ENCODE measurements around the gene DPP10.

The DPP10 gene

DNA sequence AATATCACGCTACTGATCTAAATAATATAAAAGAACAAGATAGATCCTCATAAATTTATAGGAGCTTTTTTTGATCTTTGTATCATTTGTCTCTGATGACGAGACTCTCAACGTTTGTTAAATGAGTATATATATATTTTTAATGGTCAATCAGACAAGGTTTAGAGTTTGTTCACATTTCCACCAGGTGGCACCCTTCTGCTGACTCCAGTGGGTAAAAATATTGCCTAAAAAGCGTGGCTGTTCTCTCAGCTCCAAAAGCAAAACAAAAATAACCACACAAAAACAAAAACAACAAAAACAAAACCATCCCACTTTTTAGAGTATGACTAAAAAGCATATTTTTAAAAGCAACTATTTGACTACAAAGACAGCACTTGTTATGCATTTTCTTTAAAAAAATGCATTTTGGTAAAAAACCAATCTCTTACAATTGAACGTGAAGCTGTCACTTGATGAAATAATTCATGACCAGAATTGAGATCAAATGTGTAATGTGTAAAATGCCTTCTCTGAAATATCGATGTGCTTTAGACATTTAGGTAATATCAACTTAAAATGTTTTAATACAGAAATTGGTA, 723.2 kb downstream of the DPP10 start:
- DNase-seq: no peak

DNA sequence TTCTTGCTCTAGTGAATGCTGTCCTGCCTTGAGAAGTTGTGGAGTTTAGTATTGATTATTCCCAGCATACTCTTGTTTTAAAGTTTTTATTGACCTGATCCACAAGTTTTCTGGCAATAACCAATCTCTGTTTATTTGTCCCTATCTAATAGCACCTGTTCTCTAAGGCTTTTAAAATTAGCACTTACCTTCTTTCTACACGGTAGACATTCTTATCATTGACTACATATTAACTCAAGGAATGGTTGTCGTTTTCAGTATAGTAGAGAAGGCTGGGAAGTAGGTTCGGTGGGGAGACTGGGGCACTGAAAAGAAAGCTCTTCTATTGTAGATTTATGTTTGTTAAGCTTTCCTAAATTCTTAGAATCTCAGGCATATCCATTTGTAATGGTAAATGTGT, 726.0 kb downstream of the DPP10 start:
- DNase-seq: no peak

DNA sequence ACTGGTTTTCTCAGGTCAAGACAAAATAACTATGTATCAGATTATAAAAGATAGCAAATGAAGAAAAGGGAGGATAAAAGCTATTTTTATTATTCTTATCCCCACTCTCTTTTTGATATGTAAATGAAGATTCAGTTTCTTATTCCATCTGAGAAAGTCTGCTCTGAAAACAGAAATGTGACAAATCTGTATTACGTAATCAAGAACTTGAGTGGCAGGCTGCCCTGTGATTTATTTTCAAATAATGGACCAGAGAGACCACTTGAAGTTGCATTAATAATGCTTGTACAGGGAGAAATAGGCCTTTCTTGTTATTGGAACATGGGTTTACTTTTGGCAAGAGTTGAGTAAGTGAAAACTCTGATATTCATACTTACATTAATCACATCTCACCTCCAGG, 727.4 kb downstream of the DPP10 start:
- no peak for DNase-seq

DNA sequence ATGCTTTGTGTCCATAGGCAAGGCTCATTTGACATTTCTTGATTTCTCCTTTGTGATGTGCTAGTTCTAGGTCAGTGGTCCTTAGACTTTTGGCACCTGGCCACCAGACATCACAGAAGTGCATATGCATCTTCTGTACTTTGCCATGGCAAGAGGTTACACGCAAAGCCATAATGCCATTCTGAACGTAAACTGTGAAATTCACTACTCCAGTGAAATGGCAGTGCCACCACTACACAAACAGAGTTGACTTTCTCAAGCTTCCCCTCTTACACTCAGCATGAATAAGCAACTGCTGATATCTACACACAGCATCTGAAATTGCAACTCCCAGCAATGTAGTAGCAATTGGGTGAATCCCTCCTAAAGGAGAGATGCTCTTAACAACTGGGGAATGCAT, 729.3 kb downstream of the DPP10 start:
- no peak for DNase-seq

DNA sequence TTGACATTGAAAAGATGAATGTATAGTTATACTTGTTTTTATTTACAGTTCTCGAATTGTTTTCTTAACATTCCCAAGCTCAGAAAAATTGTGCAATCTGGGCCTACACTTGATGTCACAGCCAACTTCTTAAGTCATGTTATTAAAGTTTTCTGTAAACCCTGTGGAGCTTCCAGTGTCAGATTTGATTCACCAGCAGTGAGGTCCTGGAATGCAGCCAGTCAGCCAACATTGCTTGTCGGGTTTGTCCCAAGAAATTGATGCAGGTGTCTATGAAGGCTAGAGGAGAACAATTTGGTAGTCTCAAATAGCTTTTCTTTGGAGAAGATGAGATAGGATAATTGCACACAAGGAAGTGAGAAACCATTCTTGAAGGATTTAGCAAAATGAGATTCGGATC, 732.2 kb downstream of the DPP10 start:
- no peak for DNase-seq

DNA sequence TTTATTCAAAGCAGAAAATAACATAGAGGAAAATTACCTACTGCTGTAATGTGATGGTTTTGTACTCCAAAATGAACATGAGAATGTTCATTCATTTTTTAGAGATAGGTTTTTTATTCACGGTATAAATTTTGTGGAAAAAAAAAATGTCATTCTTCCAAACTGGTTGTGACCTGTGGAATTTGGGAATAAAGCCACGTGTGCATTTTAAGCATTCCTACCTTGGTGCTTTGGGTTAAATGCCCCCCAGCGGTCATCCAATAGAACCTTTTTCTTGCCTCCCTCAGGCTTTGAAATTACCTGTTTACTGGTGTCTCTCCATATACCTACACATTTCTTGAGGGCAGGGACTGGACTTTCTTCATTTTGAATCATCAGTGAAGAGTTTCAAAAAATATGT, 740.7 kb downstream of the DPP10 start:
- DNase-seq: no peak

DNA sequence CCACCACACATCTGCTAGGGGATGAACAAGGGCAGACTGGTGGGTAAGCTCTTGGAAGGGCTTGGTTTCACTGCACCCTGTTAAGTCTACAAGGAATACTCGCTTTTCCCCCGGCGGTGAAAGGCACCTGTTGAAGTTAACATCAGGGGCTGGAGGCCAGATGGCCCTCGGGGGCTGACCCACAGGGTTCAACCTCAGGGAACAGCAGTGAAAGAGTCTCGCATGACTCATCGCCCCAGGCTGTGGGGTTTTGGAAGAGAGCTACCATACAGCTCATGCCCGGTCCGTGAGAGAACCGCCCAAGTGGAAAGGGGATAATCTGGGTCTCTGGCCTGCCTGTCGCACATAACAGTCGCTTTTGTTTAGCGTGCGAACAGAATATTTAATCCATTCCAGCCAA, 748.0 kb downstream of the DPP10 start:
- DNase-seq: no peak

DNA sequence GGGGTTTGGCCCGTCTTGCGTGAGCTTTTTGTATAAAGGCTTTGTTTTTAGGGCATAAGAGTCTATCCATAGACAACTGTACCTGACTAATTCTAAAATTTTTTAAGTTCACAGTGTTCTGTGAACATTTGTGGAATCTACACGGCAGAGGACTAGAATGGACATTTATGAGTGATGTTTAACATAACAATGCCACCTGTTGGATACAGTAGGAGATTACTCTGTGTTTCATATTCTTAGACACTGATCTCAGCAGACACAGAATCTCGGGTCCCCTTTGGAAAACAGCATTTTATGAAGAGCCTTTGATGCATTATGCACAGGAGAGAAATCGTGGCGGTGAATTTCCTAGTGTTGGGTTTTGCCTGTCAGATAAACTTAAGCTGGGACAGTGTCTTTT, 752.2 kb downstream of the DPP10 start:
- DNase-seq: no peak

DNA sequence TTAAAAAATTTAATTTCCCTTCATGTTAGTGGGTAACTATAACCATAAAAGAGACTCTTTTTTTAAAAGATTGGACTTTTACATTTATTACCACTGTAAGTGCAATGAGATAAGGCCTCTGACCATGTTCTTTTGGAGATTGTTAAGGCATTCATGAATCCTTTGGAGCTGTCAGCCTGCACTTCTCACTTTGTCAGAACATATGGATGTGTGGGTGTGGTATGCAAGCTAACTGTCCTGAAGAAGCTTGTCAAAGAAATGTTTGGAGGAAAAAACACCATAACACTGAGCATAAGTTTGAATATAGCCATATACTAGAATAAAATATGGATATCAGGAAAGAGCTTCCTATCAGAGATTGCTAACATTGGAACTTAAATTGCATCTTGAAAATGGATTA, 754.1 kb downstream of the DPP10 start:
- no peak for DNase-seq

DNA sequence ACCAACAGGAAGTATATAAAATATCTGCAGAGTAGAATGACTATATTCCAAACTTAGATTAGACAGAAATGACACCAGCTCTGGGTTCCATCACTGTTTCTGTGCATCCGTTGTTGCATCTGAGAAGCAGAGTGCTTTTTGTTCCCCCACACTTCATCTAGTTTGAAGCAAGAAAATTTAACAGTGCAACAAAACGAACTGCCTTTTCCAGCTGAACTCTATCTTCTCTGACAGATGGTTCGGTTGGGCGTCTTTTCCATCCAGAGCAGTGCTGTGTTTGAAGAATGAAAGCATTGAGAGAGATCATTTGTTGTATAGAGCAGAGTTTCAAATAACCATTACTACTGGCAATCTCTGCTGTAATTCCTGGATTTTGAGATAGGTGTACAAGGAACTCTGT, 757.5 kb downstream of the DPP10 start:
- no peak for DNase-seq

DNA sequence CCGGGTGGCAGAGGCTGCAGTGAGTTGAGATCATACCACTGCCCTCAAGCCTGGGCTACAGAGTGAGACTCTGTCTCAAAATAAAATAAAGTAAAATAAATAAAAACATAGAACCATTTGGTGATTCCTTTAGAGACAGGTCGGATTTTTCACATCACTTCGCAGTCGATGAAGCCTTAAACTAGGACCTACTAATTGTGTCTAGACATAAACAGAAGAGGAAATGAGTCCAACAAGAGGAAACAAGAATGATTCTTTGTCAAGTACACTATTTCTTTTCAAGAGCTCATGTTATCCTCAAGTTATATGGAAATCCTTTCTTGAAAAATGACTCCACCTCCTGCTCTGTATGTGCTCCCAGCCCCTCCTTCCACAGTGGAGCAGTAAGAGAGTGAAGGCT, 758.9 kb downstream of the DPP10 start:
- no peak for DNase-seq

DNA sequence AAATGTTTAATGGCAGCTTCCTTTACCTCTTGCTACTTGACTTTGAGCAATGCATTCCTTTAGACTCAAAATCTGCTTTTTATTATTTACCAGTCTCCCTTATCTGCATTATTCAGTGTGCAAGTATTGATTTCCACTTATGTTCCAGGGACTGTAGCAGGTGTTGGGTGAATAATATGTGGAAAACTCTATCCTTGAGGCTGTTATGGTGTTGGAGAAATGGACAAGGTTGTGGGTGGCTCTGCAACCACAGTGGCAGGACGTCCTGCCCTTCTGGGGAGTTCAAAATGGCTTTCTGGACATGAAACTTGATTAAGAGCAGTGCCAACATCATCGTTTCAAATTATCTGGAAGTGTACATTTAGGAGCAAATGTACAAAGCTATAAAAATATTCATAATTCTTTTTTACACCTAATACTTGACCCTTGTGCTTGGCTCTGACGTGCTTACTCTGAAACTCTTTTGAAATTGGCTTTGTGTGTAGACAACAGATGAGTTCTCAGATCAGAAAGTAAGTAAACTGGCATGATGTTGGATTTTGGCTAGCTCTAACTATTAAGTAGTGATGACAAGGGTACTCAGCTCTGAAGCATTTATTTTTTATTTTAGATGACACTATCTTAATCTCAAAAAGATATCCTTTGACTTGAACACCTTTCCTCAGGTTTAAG, 766.2 kb downstream of the DPP10 start:
- no peak for DNase-seq

DNA sequence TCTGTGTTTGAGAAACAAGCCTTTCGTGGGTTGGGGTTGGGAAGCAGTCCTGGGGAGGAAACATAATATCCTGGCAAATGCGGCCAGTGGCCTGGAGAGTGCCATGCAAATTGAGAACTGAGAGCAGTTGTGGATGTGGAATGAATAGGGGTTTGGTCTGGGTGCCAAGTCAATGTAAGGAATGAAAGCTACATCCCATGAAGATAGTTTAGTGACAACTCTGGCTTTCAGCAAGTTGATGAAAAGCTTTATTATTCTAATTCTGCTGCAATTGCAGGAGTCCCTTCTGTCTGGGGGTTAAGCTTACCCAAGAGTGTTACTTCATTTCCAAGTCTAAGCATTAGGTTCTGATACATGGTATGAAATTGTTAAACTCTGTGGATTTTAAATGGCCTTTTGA, 771.6 kb downstream of the DPP10 start:
- no peak for DNase-seq

DNA sequence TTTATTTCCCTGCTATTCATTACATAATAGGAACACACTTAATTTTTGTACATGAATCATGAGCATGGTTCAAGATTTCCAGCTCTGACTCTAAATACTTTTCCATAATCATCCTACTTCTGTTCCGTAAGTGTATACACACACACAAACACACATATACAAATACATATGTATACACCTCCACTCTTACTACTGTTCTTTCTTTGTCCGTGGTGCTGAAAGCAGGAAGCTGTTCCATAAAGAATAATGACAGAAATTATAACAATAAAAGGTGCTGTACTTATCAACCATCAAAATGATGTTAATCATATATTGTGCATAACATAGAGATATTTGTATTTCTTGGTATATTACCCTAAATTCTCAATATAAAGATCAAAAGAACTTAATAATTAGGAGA, 776.9 kb downstream of the DPP10 start:
- no peak for DNase-seq

DNA sequence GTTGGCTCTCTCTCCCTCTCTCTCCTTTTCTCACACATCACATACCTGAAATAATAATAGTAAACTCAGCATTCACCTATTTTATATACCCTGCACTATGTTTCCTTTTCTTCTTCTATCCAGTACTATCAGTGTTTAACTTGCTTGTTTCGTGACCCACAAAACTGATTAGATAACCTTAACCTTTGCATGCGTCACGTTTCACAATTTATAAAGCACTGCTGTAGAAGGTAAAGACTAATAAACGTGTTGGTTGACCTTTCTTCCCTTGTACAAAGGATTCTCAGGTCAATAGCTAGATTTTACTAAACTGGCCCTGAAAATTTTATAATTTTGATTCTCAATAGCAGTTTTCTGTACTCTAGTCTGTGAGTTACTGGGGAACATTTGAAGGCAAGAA, 791.7 kb downstream of the DPP10 start:
- no peak for DNase-seq

DNA sequence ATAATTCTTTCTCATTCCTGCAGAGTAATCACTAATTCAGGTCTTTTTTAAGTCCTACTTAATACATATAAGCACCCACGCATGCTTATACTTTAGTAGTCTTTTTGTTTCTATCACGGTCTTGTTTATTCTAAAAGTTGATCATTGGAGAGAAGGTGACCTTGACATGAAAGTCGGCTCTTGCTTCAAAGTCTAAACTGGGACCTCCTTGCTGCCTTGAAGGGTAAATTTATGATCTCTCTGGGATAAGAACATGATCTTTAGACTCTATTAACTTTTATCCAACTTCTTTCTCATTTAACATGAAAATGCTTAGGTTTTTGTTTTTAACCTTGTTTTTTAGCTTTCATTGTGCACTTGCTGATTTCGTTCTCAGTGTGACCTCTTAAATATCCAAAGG, 792.3 kb downstream of the DPP10 start:
- DNase-seq: no peak

DNA sequence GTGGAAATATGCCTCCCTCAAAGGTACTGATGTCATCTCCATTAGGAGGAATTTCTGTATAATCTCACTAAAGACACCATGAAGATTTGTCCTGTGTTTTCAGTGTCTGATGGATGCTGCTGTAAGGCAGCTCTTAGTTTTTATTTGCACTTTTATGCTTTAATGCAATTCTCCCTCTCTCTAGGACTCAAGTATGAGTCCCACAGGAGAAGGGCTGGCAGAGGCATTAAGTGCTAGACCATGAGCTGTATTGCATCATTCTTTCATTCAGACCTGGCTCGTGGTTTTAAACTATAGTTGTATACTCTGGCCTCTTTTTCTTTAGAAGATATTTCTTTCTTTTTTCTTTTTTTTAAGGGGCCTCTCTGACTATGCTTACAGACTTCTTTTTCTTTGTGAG, 805.6 kb downstream of the DPP10 start:
- no peak for DNase-seq

DNA sequence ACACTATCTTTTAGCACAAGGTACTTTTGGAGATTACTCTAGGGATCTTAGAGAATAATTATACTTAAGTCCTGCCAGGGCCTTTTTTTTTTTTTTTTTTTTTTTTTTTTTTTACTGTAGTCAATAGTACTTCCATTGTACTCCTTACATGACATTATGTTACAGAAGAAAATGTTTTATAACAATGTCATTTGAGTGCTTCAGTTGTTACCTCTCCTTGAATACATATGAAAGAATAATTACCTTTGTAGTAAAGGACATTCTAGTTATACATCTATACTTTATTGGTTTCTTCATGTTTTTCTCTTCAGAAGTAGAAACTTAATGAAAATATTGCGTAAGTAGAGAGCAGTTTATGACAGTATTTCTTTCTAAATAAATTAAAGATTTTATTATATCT, 834.9 kb downstream of the DPP10 start:
- DNase-seq: no peak

DNA sequence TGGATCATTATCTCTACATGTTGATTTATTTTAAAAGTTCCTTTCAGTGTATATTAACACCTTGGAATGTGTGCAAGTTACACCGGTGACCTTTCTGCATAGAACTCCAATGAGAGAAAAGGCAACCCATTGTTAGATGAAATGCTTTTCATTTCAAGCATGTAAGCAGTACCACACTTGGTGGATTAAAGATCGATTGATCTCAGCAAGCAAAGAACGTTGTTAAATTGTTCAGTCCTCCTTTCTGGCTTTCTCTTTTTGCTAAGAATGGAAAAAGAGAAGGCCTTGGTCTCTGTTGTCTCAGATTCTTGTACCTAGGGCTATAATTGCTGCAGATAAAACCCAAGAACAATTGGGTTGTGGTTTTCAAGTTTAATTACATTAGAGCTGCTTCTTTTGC, 843.0 kb downstream of the DPP10 start:
- DNase-seq: no peak

DNA sequence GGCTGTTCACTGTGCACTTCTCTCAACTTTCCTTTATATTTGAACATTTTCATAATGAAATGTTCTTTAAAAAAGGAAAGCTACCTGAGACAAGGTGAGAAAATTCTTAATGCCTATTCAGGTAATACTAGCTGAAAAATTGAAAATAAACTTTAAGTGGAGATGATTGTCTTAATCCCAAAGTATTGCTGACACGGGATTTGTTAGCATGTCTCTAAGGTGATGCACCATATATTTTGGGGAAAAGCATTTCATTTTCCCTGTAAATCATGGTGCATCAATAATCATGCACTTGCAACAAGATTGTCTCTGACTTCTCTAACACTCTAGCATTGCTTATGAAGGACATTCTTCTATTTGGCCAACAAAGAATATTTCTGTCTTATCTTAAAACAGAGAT, 848.0 kb downstream of the DPP10 start:
- DNase-seq: no peak

DNA sequence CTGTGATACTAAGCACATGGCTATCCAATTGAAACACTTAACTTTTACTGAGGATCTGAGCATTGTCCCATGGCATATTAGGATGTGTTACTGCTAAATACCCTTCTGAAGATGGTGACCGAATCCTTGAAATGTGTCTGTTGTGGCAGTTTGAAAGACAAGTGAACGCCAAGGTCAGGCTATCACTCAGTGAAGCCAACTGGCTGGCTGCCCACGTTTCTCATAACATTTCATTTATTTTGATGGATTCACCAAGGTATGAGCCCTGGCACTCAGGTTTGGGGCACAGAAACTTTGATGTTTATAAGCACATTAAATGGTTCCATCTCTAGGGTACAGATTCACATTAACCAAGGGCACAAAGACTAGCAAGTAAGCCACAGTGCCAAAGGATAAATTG, 850.3 kb downstream of the DPP10 start:
- DNase-seq: no peak

DNA sequence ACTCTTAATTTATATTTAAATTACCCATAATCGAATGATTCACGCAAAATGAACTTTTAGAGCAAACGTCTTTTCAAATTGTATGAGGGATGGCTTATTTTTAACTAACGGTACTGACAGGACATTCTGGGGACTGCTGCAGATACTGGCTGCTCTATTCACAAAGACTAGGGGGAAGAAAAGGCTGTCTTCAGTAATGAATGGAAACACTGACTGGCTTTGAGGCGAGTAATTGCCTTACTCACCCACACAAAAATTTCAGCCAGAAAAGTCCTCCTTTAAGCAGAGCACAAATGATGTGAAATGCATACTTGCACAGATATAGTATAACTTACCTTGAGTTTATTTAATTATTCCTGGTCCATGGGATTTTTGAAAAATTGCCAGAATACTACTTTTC, 852.6 kb downstream of the DPP10 start:
- no peak for DNase-seq

DNA sequence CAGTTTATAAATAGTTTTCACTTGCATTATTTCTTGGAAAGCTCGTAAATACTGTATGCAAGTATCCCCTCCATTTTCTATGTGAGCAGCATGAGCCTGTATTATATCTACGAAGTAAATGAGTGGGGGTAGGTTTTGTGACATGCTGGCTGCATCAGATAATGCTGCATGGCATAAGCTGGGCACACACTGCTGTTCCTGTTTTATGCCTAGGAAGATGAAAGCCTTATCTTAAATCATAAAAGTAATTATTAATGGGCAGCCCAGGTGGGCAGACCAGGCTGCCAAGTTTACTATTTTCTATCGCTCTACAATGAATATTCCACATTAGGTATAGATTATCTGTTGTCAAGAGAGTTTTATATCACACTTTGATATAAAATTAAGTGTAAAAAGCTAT, 854.6 kb downstream of the DPP10 start:
- no peak for DNase-seq

DNA sequence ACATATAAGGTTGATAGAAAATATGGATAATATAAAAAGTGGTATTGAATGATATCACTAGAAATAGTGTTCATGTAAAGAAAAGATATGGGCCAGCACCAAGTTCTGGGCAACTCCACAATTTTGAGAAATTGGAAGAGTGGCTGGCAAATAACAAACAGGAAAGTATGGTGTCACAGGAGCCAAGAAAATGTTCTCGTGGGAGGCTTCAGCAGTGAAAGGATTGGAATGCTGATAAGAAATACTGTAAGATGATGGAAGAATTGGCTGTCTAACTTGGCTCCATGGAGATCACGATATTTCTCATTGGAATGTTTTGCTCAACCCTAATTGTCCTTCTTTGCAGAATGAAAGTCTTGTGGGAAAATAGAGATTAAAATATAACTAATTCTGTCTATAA, 856.8 kb downstream of the DPP10 start:
- no peak for DNase-seq

DNA sequence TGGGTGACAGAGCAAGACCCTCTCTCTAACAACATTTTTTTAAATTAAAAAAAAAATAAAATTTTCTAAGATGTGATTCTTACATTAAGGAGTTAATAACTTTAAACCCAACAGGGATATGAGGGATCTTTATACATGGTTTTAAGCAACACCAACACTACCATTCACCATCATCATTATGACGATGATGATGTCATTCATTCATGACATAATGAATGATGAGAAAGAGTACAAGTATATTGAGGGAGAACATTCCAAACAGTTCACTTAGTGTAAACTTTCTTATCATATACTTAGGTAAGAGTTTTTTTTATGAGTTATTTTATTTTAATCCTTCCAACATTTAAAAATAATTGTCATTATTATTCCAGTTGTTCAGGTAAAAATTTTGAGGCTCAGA, 863.3 kb downstream of the DPP10 start:
- DNase-seq: no peak

DNA sequence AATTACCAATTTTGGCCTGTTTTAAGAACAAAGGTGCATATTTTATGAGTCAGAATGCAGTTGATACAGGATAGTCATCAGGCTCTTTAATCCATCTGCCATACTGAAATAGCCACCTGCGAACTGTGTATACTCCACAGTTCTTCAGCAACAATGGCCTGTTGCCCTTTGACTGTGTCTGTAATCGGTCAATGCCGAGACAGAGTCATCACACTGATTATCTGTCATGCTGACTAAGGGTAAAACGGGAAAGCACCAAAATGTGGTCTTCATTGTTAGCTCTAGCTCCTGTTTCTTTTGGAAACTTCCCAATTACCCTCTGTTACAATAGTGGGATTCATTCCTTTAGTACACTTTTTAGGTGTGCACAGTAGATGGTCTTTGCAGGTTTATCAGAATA, 871.7 kb downstream of the DPP10 start:
- DNase-seq: no peak
